ENCODE measurements around the gene PCNX2. TPM values are rescaled to one million over a fixed set of nuclear protein-coding genes. Genes with fewer than 3 reads are reported as not detected.

Gene PCNX2
- total RNA-seq, 1 donor from 2014 or later: 33.6 TPM

- Mint-ChIP-seq H3K27me3 (peaks cover 6% of the 10 kb centered on the region), H3K36me3 (ENCODE audit: insufficient read depth) (peaks cover 2% of the 10 kb centered on the region), H3K27ac (no peak overlapping the region), H3K4me3 (ENCODE audit: low read depth) (no peak overlapping the region), H3K4me1 (ENCODE audit: low read depth) (peaks cover 33% of the 10 kb centered on the region), H3K9me3 (ENCODE audit: low read depth) (no peaks in the 10 kb centered on the region)
- TF ChIP-seq CTCF (IDR thresholded peaks at IDR 0.05; ENCODE audit: unreplicated experiment): no peak
- no peak for DNase-seq (ENCODE audit: low spot score, unreplicated experiment)
These were observed 264.0 kb downstream of the PCNX2 start for GRCh38 chr1:233031521-233031920.

GRCh38 chr1:233027046-233027445, 268.5 kb downstream of the PCNX2 start:
- Mint-ChIP-seq H3K4me3 (ENCODE audit: low read depth) (no peak overlapping the region), H3K9me3 (ENCODE audit: low read depth) (no peaks in the 10 kb centered on the region), H3K27me3 (peaks cover 11% of the 10 kb centered on the region), H3K4me1 (ENCODE audit: low read depth) (peaks cover 13% of the 10 kb centered on the region), H3K36me3 (ENCODE audit: insufficient read depth) (peaks cover 4% of the 10 kb centered on the region), H3K27ac (no peak overlapping the region)
- no peak for TF ChIP-seq CTCF (IDR thresholded peaks at IDR 0.05; ENCODE audit: unreplicated experiment)
- DNase-seq (ENCODE audit: low spot score, unreplicated experiment): no peak

- no peak for DNase-seq (ENCODE audit: low spot score, unreplicated experiment)
- H3K4me1 Mint-ChIP-seq (ENCODE audit: low read depth): peaks cover 9% of the 10 kb centered on the region
- H3K27ac Mint-ChIP-seq: no peak overlapping the region
- H3K27me3 Mint-ChIP-seq: peaks cover 11% of the 10 kb centered on the region
- TF ChIP-seq CTCF (IDR thresholded peaks at IDR 0.05; ENCODE audit: unreplicated experiment): peak; percentile 6
- no peaks in the 10 kb centered on the region for H3K9me3 Mint-ChIP-seq (ENCODE audit: low read depth)
- peaks cover 4% of the 10 kb centered on the region for H3K36me3 Mint-ChIP-seq (ENCODE audit: insufficient read depth)
- no peak overlapping the region for H3K4me3 Mint-ChIP-seq (ENCODE audit: low read depth)
These were observed 270.0 kb downstream of the PCNX2 start for GRCh38 chr1:233025567-233025966.

GRCh38 chr1:233025157-233025556, 270.4 kb downstream of the PCNX2 start:
- TF ChIP-seq CTCF (IDR thresholded peaks at IDR 0.05; ENCODE audit: unreplicated experiment): peak; percentile 71
- H3K27ac Mint-ChIP-seq: no peak overlapping the region
- peaks cover 11% of the 10 kb centered on the region for H3K27me3 Mint-ChIP-seq
- peak; percentile 37 for DNase-seq (ENCODE audit: low spot score, unreplicated experiment)
- no peaks in the 10 kb centered on the region for H3K9me3 Mint-ChIP-seq (ENCODE audit: low read depth)
- H3K36me3 Mint-ChIP-seq (ENCODE audit: insufficient read depth): peaks cover 4% of the 10 kb centered on the region
- no peak overlapping the region for H3K4me3 Mint-ChIP-seq (ENCODE audit: low read depth)
- peaks cover 11% of the 10 kb centered on the region for H3K4me1 Mint-ChIP-seq (ENCODE audit: low read depth)

GRCh38 chr1:233024199-233024598, 271.3 kb downstream of the PCNX2 start:
- no peak overlapping the region for H3K4me3 Mint-ChIP-seq (ENCODE audit: low read depth)
- no peak for DNase-seq (ENCODE audit: low spot score, unreplicated experiment)
- H3K4me1 Mint-ChIP-seq (ENCODE audit: low read depth): peaks cover 20% of the 10 kb centered on the region
- no peak overlapping the region for H3K27ac Mint-ChIP-seq
- H3K9me3 Mint-ChIP-seq (ENCODE audit: low read depth): no peaks in the 10 kb centered on the region
- H3K36me3 Mint-ChIP-seq (ENCODE audit: insufficient read depth): peaks cover 4% of the 10 kb centered on the region
- H3K27me3 Mint-ChIP-seq: peaks cover 11% of the 10 kb centered on the region
- no peak for TF ChIP-seq CTCF (IDR thresholded peaks at IDR 0.05; ENCODE audit: unreplicated experiment)

All from progenitor cell of endocrine pancreas (in vitro differentiated cells).